ENCODE results near the gene PCDHB10.

- TF ChIP-seq CTCF (IDR thresholded peaks at IDR 0.05 in 8 of 11, conservative IDR thresholded peaks at IDR 0.05 in 3 of 11) (no peak), POLR2A (IDR thresholded peaks at IDR 0.05) (no peak)
Observed at GRCh38 chr5:141175933-141176332, 16.2 kb upstream of the PCDHB10 start.
